SK-N-SH treated with all-trans-retinoic acid at 6 μM for 48 hours (cell line): ENCODE results near the gene MSRB3.

Experiments
- ATAC-seq: fragments of 200-7000 bp; cut with Tn5 transposase; 3 replicates; pipeline ENCODE4 v1.9.1; 2020; ENCODE audit warnings: mild to moderate bottlenecking, moderate library complexity
- ARNTL ChIP-seq: fragments of 450-650 bp; formaldehyde crosslinking; IDR thresholded peaks from 2 replicates; pipeline ENCODE4 v1.5.0; 2020; ENCODE audit warnings: low read depth, mild to moderate bottlenecking, moderate library complexity, borderline replicate concordance
- BACH2 ChIP-seq: fragments of 250-450 bp; sonication (Bioruptor Pico); IDR thresholded peaks from 2 replicates; pipeline ENCODE4 v1.9.0; 2021; ENCODE audit warnings: mild to moderate bottlenecking, borderline replicate concordance
- CSDC2 ChIP-seq: fragments of 250-450 bp; sonication (Bioruptor Pico); IDR thresholded peaks from 2 replicates; pipeline ENCODE4 v1.5.0; 2020; ENCODE audit warnings: mild to moderate bottlenecking, moderate library complexity
- ESRRG ChIP-seq: fragments of 250-450 bp; sonication (Bioruptor Pico); IDR thresholded peaks from 2 replicates; pipeline ENCODE4 v1.6.1; 2021; ENCODE audit warnings: mild to moderate bottlenecking
- OSR1 ChIP-seq: fragments of 250-450 bp; sonication (Bioruptor Pico); IDR thresholded peaks from 2 replicates; pipeline ENCODE4 v1.8.0; 2022; ENCODE audit warnings: moderate library complexity, mild to moderate bottlenecking, inconsistent platforms
- PPARA ChIP-seq: fragments of 250-450 bp; sonication (Bioruptor Pico); IDR thresholded peaks from 2 replicates; pipeline ENCODE4 v1.5.0; 2020; ENCODE audit warnings: mild to moderate bottlenecking, borderline replicate concordance
- RARB ChIP-seq: fragments of 250-450 bp; sonication (Bioruptor Pico); IDR thresholded peaks from 2 replicates; pipeline ENCODE4 v1.8.0; 2021; ENCODE audit warnings: mild to moderate bottlenecking, moderate library complexity
- SNAI2 ChIP-seq: fragments of 250-450 bp; sonication (Bioruptor Pico); IDR thresholded peaks from 2 replicates; pipeline ENCODE4 v1.5.0; 2020; ENCODE audit warnings: mild to moderate bottlenecking, moderate library complexity
- TCF4 ChIP-seq: fragments of 250-450 bp; sonication (Bioruptor Pico); IDR thresholded peaks from 2 replicates; pipeline ENCODE4 v1.8.0; 2021; ENCODE audit warnings: mild to moderate bottlenecking, moderate library complexity, borderline replicate concordance
- TOX ChIP-seq: fragments of 250-450 bp; sonication (Bioruptor Pico); IDR thresholded peaks from 2 replicates; pipeline ENCODE4 v1.8.0; 2021; ENCODE audit warnings: mild to moderate bottlenecking, moderate library complexity, borderline replicate concordance
- ZFP30 ChIP-seq: fragments of 450-650 bp; formaldehyde crosslinking; IDR thresholded peaks from 2 replicates; pipeline ENCODE4 v1.5.0; 2022; ENCODE audit warnings: mild to moderate bottlenecking, moderate library complexity
- ZNF565 ChIP-seq: fragments of 450-650 bp; formaldehyde crosslinking; conservative IDR thresholded peaks from 2 replicates; pipeline ENCODE4 v1.5.0; 2020; ENCODE audit warnings: low read depth, mild to moderate bottlenecking, moderate library complexity
- ZNF8 ChIP-seq: fragments of 450-650 bp; formaldehyde crosslinking; IDR thresholded peaks from 2 replicates; pipeline ENCODE4 v1.5.0; 2020; ENCODE audit warnings: mild to moderate bottlenecking, moderate library complexity
- TF ChIP-seq, protein P1 (sequence below): fragments of 250-450 bp; sonication (Bioruptor Pico); IDR thresholded peaks from 2 replicates; pipeline ENCODE4 v1.8.0; 2021; ENCODE audit warnings: low read depth, mild to moderate bottlenecking, moderate library complexity, borderline replicate concordance
- TF ChIP-seq, protein P2 (sequence below): fragments of 250-450 bp; sonication (Bioruptor Pico); IDR thresholded peaks from 2 replicates; pipeline ENCODE4 v1.8.0; 2020; ENCODE audit warnings: mild to moderate bottlenecking, moderate library complexity, borderline replicate concordance
- TF ChIP-seq, protein P3 (sequence below): fragments of 250-450 bp; sonication (Bioruptor Pico); IDR thresholded peaks from 2 replicates; pipeline ENCODE4 v1.5.1; 2020; ENCODE audit warnings: low read depth, mild to moderate bottlenecking, moderate library complexity
- TF ChIP-seq, protein P4 (sequence below): fragments of 250-450 bp; sonication (Bioruptor Pico); IDR thresholded peaks from 2 replicates; pipeline ENCODE4 v1.5.1; 2021; ENCODE audit warnings: mild to moderate bottlenecking, moderate library complexity

The MSRB3 gene

DNA sequence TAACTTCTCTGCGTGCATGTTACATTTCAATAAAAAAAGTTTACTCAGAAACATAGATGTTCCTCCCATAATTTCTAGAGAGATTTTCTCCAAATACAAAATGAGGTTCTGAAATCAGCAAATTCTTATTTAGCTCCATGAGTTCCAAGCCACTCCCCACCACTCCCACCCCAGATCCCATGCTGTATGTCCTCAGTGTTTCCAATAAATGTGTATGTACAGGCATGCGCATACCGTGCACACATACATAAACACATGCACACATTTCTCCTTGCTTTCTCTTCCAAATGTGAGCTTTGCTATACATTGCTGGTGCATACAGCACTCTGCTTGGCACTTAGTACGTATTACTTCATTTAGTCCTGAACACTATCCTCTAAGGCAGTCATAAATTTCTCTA lies 209.7 kb downstream of the MSRB3 start (continued):
- no peak for TF ChIP-seq ESRRG
- TF ChIP-seq, protein P1, sequence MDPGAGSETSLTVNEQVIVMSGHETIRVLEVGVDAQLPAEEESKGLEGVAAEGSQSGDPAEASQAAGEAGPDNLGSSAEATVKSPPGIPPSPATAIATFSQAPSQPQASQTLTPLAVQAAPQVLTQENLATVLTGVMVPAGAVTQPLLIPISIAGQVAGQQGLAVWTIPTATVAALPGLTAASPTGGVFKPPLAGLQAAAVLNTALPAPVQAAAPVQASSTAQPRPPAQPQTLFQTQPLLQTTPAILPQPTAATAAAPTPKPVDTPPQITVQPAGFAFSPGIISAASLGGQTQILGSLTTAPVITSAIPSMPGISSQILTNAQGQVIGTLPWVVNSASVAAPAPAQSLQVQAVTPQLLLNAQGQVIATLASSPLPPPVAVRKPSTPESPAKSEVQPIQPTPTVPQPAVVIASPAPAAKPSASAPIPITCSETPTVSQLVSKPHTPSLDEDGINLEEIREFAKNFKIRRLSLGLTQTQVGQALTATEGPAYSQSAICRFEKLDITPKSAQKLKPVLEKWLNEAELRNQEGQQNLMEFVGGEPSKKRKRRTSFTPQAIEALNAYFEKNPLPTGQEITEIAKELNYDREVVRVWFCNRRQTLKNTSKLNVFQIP (CRISPR knock-in tag): no peak
- TF ChIP-seq SNAI2 (CRISPR knock-in tag): no peak
- no peak for TF ChIP-seq OSR1 (CRISPR knock-in tag)

DNA sequence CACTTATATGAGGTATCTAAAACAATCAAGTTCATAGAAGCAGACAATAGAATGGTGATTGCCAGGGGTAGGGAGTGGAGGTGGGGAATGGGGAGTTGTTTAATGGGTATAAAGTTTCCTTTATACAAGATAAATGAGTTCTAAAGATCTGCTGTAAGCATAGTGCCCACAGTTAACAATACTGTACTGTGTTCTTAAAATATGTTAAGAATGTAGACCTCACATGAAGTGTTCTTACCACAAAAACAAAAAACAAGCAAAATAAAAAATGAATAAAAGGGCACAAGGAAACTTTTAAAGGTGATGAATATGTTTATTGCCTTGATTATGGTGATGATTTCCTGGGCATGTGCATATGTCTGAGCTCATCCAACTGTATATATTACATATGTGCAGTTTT lies 211.8 kb downstream of the MSRB3 start:
- ATAC-seq: peak; percentile 55

DNA sequence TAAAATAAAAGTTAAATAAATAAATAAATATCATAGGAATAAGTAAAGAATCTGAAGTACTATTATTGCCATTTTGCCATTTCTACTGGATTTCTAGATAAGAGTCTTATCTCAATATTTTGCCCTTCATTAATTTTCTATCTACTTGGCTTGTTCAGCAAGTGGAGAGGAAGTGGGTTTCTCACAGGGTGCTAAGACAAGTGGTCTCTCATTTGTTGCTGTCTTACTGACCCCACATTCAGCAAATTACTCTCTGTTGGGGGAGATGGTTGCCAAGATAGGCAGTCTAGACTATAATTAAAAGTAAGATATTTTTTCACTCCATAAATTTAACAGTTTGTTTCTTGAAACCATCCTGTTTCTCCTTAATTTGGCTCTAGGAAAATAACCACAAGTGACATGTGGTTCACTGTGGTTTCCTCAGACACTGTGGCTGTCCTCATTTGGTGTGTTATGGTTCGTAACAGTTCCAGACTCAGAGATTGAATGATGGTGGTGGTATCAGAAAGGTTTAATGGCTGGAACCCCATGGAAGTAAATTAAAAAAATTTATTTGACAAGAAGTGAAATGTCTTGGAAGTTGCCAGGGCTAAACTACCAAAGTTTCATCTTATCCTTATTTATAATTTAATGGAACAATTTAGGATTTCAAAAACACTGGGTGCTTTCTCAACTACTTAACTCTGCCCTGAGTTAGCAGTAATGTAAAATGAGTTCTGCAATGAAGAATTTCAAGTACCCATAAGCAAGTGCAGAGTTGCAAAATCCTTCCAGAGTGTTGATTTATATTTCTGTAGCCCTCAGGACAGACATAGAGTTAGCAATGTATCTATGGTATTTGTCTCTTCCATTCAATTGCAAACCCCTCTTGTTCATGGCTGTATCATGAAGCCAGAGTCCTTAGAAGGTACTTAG lies 214.8 kb downstream of the MSRB3 start:
- no peak for ATAC-seq
- no peak for TF ChIP-seq ZNF565 (CRISPR knock-in tag)
- no peak for TF ChIP-seq RARB
- TF ChIP-seq, protein P2, sequence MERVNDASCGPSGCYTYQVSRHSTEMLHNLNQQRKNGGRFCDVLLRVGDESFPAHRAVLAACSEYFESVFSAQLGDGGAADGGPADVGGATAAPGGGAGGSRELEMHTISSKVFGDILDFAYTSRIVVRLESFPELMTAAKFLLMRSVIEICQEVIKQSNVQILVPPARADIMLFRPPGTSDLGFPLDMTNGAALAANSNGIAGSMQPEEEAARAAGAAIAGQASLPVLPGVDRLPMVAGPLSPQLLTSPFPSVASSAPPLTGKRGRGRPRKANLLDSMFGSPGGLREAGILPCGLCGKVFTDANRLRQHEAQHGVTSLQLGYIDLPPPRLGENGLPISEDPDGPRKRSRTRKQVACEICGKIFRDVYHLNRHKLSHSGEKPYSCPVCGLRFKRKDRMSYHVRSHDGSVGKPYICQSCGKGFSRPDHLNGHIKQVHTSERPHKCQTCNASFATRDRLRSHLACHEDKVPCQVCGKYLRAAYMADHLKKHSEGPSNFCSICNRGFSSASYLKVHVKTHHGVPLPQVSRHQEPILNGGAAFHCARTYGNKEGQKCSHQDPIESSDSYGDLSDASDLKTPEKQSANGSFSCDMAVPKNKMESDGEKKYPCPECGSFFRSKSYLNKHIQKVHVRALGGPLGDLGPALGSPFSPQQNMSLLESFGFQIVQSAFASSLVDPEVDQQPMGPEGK: no peak
- TF ChIP-seq BACH2 (CRISPR knock-in tag): no peak
- TF ChIP-seq ARNTL (CRISPR knock-in tag): no peak
- TF ChIP-seq, protein P3, sequence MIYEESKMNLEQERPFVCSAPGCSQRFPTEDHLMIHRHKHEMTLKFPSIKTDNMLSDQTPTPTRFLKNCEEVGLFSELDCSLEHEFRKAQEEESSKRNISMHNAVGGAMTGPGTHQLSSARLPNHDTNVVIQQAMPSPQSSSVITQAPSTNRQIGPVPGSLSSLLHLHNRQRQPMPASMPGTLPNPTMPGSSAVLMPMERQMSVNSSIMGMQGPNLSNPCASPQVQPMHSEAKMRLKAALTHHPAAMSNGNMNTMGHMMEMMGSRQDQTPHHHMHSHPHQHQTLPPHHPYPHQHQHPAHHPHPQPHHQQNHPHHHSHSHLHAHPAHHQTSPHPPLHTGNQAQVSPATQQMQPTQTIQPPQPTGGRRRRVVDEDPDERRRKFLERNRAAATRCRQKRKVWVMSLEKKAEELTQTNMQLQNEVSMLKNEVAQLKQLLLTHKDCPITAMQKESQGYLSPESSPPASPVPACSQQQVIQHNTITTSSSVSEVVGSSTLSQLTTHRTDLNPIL: no peak
- no peak for TF ChIP-seq TOX (CRISPR knock-in tag)
- no peak for TF ChIP-seq PPARA (CRISPR knock-in tag)
- no peak for TF ChIP-seq TCF4
- no peak for TF ChIP-seq ESRRG
- no peak for TF ChIP-seq SNAI2 (CRISPR knock-in tag)
- TF ChIP-seq OSR1 (CRISPR knock-in tag): no peak

More for the DNA sequence above, 211.8 kb downstream of the MSRB3 start:
- TF ChIP-seq, protein P3: no peak
- TF ChIP-seq BACH2 (CRISPR knock-in tag): no peak
- TF ChIP-seq RARB: no peak

DNA sequence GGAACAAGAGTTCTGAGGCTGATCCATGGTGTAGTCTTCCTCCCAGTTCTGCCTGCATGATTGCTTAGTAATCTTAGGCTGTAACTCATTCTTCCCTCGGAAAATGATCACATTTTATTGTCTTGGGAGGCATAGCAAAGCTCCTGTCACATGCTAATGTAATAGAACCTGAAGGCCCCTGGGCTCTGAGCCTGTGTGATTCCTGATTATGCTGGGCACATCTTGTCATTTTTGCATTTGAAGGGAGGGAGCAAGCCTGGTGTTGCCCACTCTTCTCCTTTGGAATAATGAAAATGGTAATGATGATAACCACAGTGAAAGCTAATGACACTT lies 215.4 kb downstream of the MSRB3 start:
- no peak for TF ChIP-seq RARB
- TF ChIP-seq, protein P4, sequence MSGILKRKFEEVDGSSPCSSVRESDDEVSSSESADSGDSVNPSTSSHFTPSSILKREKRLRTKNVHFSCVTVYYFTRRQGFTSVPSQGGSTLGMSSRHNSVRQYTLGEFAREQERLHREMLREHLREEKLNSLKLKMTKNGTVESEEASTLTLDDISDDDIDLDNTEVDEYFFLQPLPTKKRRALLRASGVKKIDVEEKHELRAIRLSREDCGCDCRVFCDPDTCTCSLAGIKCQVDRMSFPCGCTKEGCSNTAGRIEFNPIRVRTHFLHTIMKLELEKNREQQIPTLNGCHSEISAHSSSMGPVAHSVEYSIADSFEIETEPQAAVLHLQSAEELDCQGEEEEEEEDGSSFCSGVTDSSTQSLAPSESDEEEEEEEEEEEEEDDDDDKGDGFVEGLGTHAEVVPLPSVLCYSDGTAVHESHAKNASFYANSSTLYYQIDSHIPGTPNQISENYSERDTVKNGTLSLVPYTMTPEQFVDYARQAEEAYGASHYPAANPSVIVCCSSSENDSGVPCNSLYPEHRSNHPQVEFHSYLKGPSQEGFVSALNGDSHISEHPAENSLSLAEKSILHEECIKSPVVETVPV (CRISPR knock-in tag): no peak
- TF ChIP-seq OSR1 (CRISPR knock-in tag): no peak
- no peak for TF ChIP-seq ZFP30 (CRISPR knock-in tag)
- no peak for TF ChIP-seq ARNTL (CRISPR knock-in tag)
- no peak for TF ChIP-seq ZNF565 (CRISPR knock-in tag)
- no peak for TF ChIP-seq ZNF8
- TF ChIP-seq, protein P2: no peak
- no peak for TF ChIP-seq CSDC2 (CRISPR knock-in tag)
- TF ChIP-seq, all 23 proteins: peak for 0
- no peak for ATAC-seq
